Stimulated activated CD4-positive, alpha-beta T cell treated with anti-CD3 and anti-CD28 coated beads, Interleukin-15, amount 100 ng/mL, for 48 hours (primary cell): ENCODE measurements around the gene ARID4B.
"Not testable (repeated sequence)": the region's sequence is repeated elsewhere in the genome, so short reads cannot be mapped to it uniquely, and the experiment has no call there.

Experiments used
- DNase-seq, 2 donors: peaks; one replicate each; pipeline ENCODE4 v3.0.0-alpha.2; 2020; ENCODE audit warnings: low read depth in 2 of 2

The ARID4B gene

GRCh38 chr1:235227414-235227813 is 100.6 kb downstream of the ARID4B start:
- no peak for DNase-seq

GRCh38 chr1:235226933-235227332 is 101.0 kb downstream of the ARID4B start:
- no peak for DNase-seq

GRCh38 chr1:235225299-235225698 is 102.7 kb downstream of the ARID4B start:
- no peak for DNase-seq

- no peak for DNase-seq
Observed at GRCh38 chr1:235221653-235222375, 106.2 kb downstream of the ARID4B start.

- DNase-seq = no peak
Observed at GRCh38 chr1:235215453-235215852, 112.5 kb downstream of the ARID4B start.

GRCh38 chr1:235214962-235215361 is 113.0 kb downstream of the ARID4B start:
- DNase-seq = not testable (repeated sequence)

GRCh38 chr1:235213752-235214151 is 114.2 kb downstream of the ARID4B start:
- DNase-seq = no peak

GRCh38 chr1:235211517-235211916 is 116.5 kb downstream of the ARID4B start:
- DNase-seq = no peak

- DNase-seq = peak; percentile 41 to 49
Observed at GRCh38 chr1:235207209-235207565, 120.8 kb downstream of the ARID4B start.

- peak in 1 of 2 donors; percentile 5 for DNase-seq
Observed at GRCh38 chr1:235206533-235207208, 121.3 kb downstream of the ARID4B start.

GRCh38 chr1:235205687-235206086 is 122.3 kb downstream of the ARID4B start:
- DNase-seq = no peak

GRCh38 chr1:235203428-235203827 is 124.6 kb downstream of the ARID4B start:
- no peak for DNase-seq

- DNase-seq = not testable (repeated sequence)
Observed at GRCh38 chr1:235202447-235202846, 125.5 kb downstream of the ARID4B start.

- no peak for DNase-seq
Observed at GRCh38 chr1:235199441-235199840, 128.5 kb downstream of the ARID4B start.

- DNase-seq = no peak
Observed at GRCh38 chr1:235190431-235190830, 137.5 kb downstream of the ARID4B start.

- no peak for DNase-seq
Observed at GRCh38 chr1:235187316-235187715, 140.7 kb downstream of the ARID4B start.

GRCh38 chr1:235181561-235182245 is 146.3 kb downstream of the ARID4B start:
- DNase-seq = no peak

- no peak for DNase-seq
Observed at GRCh38 chr1:235180916-235181460, 147.0 kb downstream of the ARID4B start.

GRCh38 chr1:235176486-235176885 is 151.5 kb downstream of the ARID4B start:
- no peak for DNase-seq

- no peak for DNase-seq
Observed at GRCh38 chr1:235169986-235170385, 158.0 kb downstream of the ARID4B start.

- DNase-seq = no peak
Observed at GRCh38 chr1:235168375-235168774, 159.6 kb downstream of the ARID4B start.

GRCh38 chr1:235161685-235162327 is 166.2 kb downstream of the ARID4B start:
- DNase-seq = no peak
